Stimulated activated CD8-positive, alpha-beta memory T cell treated with anti-CD3 and anti-CD28 coated beads, Interleukin-7, amount 100 ng/mL, for 4 hours (primary cell): ENCODE data around the gene DTNB.
"Not testable (repeated sequence)": the region's sequence is repeated elsewhere in the genome, so short reads cannot be mapped to it uniquely, and the experiment has no call there.

Source experiments
- DNase-seq, 2 donors: peaks; one replicate each; pipeline ENCODE4 v3.0.0-alpha.2; 2020; ENCODE audit warnings: low read depth in 2 of 2

The DTNB gene

DNA sequence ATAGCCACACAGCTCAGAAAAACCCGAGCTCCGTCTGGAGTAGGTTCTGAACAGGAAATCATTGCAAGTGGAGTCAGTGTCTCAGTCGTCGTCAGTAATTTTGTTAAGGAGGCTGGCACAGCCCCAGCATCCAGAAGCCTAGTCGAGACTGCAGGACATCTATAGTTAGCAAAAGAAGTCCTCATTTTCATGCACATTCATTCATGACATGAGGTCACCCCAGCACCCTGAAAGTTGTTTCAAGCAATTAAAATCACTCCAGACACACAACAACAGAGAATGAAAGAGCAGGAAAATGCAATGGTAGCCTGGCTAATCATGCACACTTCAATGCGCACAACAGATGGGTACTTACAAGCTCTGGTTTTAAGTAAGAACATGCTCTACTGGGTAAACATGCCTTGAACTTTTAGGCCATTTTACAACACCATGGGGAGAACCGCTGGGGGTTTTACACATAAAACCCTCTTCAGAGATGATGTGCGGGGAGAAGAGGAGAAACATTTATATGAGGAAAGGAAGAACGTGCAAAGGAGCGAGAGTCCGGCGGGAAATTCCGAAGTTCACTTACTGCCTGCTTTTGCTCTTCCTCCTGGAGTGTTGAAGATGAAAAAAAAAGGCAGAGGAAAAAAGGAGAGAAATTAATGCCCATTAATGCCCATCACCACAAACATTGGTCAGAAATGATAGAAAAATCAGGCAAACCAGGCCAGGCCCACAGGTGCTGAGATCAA, 254.3 kb downstream of the DTNB start:
- DNase-seq, result no peak

DNA sequence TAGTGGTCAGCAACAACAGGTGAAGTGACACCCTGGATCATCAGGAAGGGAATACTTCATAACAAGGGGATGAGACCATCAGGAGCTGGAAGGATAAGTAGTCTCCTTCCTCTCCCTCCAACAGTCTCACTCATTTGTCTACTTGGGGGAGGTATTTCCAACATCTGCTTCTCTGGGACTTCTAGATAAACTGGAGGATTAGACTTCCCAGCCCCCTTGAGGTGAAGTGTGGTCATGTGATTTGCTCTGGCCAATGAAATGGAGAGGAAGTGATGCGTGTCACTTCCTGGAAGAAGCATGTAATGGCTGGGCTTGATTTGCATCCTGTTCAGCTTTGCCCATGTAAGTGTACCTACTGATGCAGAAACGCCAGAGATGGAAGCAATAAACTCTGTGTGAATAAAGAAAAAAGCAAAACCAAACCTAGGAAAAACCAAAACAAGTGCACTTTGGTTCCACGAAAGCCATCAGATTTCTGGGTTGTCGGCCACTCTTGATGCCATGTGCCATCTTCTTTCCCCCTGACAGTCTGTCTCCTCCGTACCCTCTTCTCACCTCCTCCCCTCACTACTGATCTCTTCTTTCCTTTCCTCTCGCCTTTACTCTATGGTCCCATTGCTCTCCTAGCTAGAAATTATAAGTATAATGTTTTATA, 255.5 kb downstream of the DTNB start:
- no peak for DNase-seq

DNA sequence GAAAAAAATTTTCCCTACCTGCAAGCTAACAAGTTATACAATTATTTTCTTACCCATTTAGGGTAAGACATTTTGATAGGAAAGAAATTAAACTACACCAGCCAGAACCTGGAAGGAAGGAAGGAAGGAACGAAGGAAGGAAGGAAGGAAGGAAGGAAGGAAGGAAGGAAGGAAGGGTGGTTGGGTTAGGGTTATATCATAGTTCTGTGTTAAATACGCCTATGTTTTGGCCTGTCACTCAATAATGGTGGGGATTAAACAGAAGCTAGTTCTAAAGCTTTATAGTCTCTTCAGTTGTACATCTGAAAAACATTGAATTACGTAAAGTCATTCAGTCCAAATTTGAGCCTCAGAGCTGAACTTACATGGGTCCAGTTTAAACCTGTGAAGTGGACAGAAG, 256.7 kb downstream of the DTNB start:
- DNase-seq, result no peak

DNA sequence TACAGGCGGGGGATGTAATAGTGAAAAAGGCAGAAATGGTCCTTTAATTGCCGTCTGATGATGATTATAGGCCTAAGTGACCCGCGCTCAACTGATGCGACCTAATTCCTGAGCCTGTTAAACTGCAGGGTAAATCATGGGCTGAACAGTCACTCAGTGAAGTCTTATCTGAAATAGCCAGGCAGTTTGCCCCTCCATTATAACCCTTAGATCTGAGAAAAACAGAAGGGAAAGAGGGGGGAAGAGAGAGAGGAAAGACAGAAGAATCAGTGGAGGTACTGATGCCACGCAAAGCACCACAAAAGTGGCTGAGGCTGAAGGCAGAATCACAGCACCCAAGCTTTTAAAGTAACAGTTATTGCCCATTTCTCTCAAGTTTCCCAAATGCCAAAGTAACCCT, 258.6 kb downstream of the DTNB start:
- no peak for DNase-seq

DNA sequence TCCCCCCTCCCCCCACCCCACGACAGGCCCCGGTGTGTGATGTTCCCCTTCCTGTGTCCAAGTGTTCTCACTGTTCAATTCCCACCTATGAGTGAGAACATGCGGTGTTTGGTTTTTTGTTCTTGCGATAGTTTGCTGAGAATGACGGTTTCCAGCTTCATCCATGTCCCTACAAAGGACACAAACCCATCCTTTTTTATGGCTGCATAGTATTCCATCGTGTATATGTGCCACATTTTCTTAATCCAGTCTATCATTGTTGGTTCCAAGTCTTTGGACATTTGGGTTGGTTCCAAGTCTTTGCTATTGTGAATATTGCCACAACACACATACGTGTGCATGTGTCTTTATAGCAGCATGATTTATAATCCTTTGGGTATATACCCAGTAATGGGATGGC, 260.0 kb downstream of the DTNB start:
- DNase-seq, result not testable (repeated sequence)

DNA sequence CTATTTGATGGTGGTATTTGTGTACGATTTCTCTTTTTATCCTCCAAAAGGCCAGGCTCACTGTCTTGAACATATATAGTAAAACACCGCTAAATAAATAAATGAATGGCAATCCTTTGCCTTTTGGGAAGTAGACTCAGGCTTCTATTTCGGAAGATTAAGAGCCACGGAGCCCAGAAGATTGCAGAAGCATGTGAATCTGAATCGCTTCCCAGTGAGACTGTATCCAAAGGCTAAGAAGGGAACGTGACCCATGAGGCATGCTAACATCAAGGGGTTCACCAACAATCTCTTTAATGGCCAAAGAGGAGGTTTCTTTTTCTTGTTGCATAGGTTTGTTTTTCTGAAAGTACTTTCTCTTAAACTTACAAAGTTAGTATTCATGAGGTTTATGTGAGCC, 261.6 kb downstream of the DTNB start:
- DNase-seq, result no peak

DNA sequence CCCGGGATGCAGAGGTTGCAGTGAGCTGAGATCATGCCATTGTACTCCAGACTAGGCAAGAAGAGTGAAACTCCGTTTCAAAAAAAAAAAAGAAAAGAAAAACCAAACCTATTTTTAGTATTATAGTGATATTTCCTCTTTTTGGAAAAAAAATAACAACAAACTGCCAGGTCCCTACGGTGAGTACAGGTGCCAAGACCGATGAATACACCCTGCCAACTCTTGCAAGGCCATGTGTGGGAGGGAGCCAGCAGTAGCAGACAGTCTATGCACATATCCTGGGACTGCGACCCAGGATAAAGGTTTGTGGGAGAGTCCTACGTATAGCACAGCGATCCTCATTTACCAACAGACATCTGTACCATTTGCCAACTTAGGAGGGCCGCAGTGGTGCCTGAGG, 262.1 kb downstream of the DTNB start:
- DNase-seq, result no peak

DNA sequence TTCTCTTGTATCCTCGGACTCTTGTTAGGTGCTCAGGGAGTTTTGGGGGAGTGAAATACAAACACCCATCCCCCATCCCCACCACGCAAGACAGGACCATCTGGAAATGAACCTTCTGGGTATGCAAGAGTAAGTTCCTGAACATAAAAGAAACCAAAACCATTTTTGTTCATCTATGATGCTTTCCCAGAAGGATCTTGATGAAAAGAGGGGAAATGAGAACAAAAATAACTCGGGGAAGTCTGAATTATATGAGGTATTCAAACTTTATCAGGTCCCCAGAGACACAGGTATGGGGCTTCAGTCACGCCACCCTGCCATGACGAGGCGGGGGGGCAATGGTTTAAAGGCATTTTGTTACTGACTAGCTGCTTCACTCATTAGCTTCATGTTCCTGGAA, 263.0 kb downstream of the DTNB start:
- no peak for DNase-seq

DNA sequence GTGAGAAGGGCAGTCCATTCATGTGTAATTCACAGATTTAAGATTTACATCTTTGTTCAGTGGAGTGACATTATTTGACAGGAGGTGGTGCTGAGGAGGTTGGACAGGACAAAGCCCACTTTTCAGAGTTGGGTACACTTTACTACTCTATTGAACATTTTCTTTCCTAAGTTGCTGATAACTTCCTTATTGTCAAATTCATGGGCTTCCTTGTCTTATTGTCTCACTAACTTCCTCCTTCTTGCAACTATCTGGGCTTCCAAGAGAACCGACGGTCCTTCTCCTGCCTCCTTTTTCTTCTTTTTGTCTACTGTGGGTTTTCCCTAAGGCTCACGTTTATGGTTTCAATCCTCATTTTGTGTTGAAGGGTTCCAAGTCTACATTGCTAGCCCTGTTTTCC, 263.9 kb downstream of the DTNB start:
- DNase-seq, result no peak

DNA sequence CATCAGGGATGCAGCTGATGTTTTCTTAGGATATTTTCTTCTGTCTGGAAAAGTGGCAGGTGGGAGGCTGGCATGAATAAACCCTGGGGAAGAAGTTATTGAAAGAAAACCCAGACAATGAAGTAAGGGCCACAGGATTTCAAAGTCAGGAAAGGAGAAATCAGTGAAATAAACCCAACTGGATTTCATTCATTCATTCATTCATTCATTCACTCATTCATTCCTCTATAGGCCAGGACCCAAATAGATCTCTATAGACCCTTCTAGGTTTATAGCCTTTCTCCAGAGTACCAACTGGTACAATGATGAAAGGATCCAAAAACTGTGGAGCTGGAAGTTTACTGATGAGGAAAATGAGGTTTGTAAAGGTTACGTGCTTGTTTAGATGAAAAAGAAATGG, 264.3 kb downstream of the DTNB start:
- DNase-seq, result no peak

DNA sequence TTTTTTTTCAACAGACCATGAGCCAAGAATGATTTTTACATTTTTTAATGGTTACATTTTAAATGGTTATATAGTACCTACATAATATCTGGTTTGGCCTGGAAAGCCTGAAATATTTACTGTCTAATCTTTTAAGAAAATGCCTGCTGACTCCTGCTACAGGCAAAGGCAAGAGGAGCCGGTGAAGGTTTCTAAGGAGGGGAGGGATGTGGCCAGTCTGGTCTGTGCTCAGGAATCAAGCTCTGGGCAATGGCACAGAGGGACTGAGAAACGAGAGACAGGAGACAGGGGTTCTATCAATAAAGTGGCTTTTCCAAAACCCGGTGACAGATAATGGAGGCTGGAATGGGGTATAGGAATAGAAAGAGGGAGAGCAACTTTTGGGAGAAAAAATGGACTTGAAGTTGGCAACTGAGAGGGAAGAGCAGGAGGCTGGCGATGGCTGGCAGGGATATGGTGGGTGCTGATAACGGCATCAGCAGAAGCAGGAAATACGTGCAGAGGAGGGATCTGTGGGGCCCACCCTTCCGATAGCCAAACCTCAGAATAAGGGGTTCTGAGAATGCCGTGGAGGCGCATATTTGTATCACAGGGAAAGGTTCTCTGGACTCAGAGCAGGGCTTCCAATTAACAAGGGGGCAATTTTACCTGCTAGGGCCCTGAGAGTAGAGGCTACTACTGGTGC, 267.6 kb downstream of the DTNB start:
- no peak for DNase-seq

DNA sequence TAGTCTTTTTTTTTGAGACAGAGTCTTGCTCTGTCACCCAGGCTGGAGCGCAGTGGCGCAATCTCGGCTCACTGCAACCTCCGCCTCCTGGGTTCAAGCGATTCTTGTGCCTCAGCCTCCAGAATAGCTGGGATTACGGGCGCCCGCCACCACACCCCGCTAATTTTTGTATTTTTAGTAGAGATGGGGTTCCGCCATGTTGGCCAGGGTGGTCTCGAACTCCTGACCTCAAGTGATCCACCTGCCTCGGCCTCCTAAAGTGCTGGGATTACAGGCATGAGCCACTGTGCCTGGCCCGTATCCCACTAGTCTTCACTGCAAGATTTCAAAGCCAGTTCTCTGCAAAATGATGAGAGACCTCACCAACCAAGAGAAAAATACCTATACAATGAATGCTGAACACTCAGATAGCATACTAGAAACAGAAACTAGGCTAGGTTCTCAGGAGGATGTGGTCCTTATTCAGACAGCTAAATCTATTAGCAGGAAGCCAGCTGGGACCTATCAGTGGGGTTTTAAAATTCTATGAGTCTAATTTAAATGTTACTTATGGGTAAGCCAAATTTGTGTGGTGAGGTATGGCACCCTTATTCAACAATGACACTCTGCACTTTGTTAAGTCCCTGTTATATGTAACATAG, 270.1 kb downstream of the DTNB start:
- not testable (repeated sequence) for DNase-seq

DNA sequence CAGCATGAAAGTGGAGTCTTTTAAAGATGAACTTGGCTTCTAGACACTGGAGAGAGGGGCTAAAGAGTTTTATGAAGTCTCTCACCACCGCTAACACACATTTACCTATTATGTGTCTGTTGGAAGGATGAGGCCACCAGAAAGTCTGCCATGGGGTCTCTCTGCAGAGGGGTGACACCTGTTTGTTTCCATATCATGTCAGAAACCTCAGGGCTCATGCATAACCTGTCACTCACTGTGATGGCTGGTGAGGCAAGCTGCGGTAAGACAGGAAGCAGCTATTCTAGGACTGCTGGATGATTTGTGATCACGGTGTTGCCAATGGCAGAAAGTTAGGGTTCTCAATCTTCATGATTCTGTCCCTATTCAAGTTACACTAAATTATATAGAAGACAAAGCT, 270.9 kb downstream of the DTNB start:
- no peak for DNase-seq

DNA sequence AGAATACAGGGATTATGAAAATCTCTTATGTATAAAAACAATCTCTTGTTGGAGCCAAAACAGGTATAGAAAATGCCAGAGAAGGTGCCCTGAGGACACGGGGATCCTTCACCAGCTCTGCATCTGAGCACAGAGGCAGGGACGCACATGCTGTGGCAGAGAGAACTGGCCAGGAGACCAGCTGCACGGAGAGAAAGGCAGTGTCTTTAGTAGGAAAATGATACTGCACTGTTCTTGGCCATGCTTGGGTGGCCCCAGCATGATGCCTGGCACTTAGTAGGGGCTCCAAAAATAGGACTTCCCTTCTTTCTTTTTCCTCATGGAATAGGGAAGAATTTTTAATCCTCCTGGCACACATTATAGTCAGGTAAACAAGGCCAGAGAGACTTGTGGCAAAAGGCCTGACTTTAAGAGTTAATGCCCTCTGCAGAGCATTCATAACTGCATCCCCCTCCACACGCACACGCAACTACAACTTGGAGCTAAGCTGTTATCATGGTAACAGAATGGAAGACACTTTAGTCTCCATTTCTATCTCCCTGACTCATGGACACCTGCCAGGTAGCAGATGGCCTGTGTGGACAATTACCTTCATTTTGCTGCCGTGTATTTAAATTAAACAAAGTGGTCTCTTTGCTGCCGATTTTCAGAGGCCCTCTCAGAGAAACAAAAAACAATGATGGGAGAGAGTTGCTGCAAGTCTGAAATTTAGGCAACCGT, 271.9 kb downstream of the DTNB start:
- no peak for DNase-seq

DNA sequence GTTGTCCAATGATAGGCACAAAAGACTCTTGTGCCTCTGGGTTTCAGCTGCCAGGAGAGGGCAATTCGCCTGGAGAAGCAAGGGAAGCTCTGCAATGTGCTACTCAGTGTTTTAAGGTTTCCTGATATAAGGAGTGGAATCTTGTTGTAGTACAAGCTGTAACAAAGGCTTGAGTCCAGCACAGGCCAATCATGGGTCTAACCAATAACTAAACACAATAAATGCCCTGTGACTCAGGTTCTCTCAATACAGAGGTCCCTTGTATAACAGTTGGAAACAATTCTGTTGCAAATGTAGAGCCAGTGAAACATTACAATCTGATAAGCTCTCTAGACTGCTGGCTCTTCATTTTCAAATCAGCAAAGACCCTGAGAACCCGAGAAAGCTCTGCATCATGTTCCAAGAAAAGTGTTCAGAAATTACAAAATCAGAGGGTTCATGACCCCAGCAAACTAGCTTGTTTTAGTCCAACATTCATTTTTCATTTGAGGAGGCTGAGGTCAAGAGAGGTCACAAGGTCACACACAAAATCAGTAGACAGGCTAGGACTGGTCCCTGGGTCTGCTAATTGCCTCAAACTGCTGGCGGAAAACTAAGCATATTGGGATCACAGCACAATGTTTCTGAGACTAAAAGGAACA, 272.7 kb downstream of the DTNB start:
- DNase-seq, result no peak

DNA sequence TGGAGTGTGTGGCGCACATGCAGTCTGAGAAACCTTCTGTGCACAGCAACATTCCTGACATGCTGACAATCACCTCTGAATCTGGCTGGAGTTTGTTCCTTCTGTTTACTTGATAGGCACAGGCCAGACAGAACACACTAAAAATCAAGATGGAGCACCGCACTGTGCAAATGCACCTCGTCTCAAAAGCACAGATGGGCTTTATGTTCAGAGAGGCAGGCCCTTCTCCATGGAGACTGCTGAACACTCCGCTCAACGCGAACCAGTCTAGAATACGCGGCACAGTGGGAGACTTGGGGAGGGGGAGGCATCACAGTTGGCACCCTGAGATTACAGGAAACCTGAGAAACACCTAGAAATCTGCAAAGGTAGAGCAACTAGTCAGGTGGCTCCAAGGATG, 273.2 kb downstream of the DTNB start:
- no peak for DNase-seq

DNA sequence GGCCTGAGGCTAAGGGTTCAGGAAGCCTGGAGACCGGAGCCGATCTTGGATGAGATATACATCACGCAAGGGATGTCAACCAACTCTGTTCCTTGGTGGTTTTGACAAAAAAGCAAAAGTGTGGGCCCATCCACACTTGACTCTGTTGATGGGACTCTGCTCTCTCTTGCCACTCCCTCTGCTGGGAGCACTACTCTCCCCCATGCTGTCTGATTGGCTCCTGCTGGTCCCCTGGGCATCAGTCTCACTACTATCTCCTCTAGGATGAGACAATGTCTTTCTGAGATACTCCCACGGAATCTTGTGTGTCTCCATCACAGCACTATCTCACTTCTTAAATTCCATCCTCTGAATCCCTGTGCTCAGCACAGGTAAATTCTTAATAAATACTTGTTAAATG, 274.8 kb downstream of the DTNB start:
- no peak for DNase-seq

DNA sequence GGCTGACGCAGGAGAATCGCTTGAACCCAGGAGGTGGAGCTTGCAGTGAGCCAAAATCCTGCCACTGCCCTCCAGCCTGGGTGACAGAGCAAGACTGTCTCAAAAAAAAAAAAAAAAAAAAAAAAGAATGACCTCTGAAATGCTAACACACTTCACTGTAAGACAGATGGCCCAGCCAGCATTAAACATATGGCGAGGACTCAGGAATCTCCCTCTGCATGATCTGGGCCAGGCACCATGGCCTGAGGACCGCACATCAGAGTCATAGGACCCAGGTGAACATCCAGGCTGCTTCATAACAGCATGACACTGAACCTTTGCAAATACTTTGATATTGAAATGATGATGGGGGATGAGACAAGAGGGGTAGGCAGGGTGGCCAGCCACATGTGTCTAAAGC, 275.6 kb downstream of the DTNB start:
- no peak for DNase-seq

DNA sequence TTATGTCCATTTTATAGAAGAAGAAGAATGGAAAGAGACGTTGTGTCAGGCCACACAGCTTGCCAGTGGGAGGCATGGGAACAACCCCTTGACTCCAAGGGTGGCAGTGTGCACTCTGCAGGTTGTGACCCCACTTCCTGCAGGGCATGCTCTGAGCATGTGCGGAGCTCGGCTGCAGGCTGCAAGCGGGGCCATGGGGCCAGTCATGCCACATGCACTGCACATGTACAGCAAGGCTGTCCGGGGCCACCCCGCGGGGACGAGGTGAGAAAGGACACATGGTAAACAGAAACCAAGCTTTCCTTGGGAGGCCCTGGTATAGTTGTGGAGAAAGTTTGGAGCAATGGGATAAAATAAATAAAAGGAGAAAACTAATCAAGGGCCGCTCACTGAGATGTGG, 284.2 kb downstream of the DTNB start:
- DNase-seq, result no peak

DNA sequence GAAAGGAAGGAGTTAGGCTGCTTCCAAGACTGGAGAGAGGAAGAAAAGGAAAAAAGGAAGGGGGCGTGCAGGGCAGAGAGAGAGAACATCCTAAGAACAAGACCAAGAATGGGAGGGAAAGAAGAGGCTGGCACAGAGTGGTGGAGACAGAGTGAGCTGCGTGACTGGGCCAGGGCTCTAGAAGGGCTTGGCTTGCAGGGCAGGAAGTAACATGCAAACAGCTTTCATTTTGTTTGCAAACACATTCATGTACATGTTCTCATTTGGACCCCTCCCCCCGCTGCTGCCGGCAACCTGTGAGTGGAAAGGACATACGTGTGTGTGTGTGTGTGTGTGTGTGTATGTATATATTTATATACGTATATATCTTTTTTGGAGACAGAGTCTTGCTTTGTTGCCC, 284.9 kb downstream of the DTNB start:
- DNase-seq, result no peak

DNA sequence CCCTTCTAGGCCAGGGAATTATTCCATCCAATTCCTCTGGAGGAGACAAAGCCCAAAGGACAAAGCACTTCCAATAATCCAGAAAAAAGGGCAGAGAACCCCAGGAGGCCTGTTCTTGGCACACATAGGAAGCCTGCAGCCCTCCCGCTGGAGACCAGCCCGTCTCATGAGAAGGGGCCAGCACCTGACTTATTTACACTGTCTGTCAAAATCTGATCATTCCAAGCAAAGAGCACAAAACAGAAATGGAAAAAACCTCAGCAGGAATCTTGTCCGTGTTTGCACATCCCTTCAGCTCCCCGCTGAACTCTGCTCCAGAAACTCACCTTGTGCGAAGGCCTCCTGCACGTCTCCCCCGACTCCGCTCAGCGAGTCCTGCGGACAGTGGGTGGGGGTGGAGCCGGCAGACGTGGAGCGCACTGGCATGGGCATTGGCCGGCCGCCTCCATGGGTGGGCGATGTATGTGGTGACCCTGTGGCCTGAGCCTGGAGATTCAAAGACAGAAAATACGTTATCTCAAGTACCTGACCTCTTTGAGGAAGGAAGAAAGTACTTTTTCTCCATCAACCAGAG, 285.4 kb downstream of the DTNB start:
- no peak for DNase-seq
